Neural progenitor cell (in vitro differentiated cells): ENCODE measurements around the gene CD1D.
A peak's percentile ranks its signal among the peaks of the same experiment; 100 is the strongest.

ENCODE experiments used
- CTCF ChIP-seq: fragments of 200-600 bp; sonication (generic); IDR thresholded peaks from 2 replicates; pipeline ENCODE4 v1.5.1; 2017; ENCODE audit warnings: antibody characterized with exemption, mild to moderate bottlenecking
- EZH2 ChIP-seq: fragments of 200-600 bp; sonication (generic); IDR thresholded peaks from 2 replicates; pipeline ENCODE4 v1.6.1; 2017; ENCODE audit warnings: antibody characterized with exemption, mild to moderate bottlenecking, moderate library complexity
- EZH2phosphoT487 ChIP-seq: fragments of 200-600 bp; sonication (generic); IDR thresholded peaks from 2 replicates; pipeline ENCODE4 v1.6.1; 2017; ENCODE audit warnings: antibody characterized with exemption

GRCh38 chr1:158203693-158204457 lies 23.2 kb downstream of the CD1D start:
- TF ChIP-seq CTCF = peak; percentile 91
- no peak for TF ChIP-seq EZH2
- no peak for TF ChIP-seq EZH2phosphoT487
